Esophagus muscularis mucosa (tissue), 3 donors: ENCODE results near the gene RMI2.

Experiments used
- CTCF ChIP-seq, 3 experiments: fragments of 200-600 bp in 2 of 3; fragments of 450-650 bp in 1 of 3; sonication (generic) in 2 of 3; IDR thresholded peaks; one replicate each; pipeline ENCODE4 v1.5.1; 2017 to 2019; ENCODE audit warnings: antibody characterized with exemption in 3 of 3, mild to moderate bottlenecking in 2 of 3, moderate library complexity in 1 of 3
- POLR2A ChIP-seq: fragments of 450-650 bp; IDR thresholded peaks from one replicate; pipeline ENCODE4 v1.6.1; 2017; ENCODE audit warnings: antibody characterized with exemption, moderate library complexity, mild to moderate bottlenecking, low read depth
- POLR2AphosphoS5 ChIP-seq, 2 donors: sonication (generic); formaldehyde crosslinking; IDR thresholded peaks; one replicate each; pipeline ENCODE4 v1.6.1; 2017; ENCODE audit warnings: antibody characterized with exemption in 2 of 2

DNA sequence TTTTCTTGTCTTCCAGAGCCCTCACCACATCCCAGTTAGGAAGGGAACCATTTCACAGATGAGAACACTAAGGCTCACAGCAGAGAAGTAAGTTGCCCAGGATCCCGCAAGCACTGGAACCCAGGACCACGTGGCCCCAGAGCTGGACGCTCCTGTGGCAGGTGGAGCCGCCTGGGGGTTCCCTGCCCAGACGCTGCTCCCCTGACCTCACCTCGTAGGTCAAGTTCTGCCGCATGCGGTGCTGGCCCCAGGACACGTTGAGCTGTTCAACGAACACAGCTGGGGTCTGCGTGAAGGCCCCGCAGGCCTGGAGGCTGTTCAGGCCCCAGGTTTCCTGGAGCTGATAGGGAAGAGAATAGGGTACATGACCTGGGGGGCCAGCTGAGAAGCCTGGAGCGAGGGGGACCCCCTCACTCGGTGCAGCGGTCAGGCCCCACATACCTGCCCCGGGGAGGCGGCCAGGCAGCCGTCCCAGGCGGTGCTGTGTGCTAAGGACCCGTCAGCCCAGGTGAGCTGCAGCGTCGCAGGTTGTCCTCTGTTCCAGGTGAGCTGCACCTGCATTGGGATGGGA, 54.1 kb downstream of the RMI2 start:
- TF ChIP-seq CTCF (IDR thresholded peaks at IDR 0.05) (no peak), POLR2A (no peak), POLR2AphosphoS5 (IDR thresholded peaks at IDR 0.05) (no peak)
